ENCODE measurements around the gene MAP3K1.

DNA sequence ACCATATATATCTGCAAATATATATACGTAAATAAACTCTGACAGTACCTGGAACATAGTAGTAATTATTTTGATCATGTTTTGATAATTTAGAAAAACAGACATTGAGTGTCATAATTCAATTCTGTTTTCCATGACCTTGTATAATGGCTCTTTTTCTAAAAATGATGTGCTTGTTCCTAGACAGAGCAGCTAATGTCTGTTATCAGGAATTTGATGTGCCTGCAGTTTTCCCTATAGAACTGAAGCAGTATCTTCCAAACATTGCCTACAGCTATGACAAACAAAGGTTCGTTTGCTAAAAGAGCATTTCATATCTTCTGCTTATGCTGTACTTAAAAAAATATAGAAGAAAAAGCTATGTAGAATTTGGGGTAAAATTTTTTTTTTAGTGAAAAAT, 99.3 kb downstream of the MAP3K1 start:
- TF ChIP-seq CTCF (IDR thresholded peaks at IDR 0.05) = no peak
- no peak for TF ChIP-seq POLR2A (IDR thresholded peaks at IDR 0.05)
